GM19025 (cell line): ENCODE measurements around the gene TCN2.
"Not testable (repeated sequence)": the region's sequence is repeated elsewhere in the genome, so short reads cannot be mapped to it uniquely, and the experiment has no call there.

Experiments used
- ATAC-seq: cut with Tn5 transposase; IDR thresholded peaks from one replicate; pipeline ENCODE4 v1.9.1; 2021; ENCODE audit warnings: mild to moderate bottlenecking, low read depth, moderate library complexity; ENCODE audit not compliant: unreplicated experiment

Gene TCN2

GRCh38 chr22:30574997-30575671 lies 31.8 kb upstream of the TCN2 start:
- no peak for ATAC-seq

GRCh38 chr22:30575859-30576258 lies 31.1 kb upstream of the TCN2 start:
- ATAC-seq: no peak

- no peak for ATAC-seq
These were observed 28.5 kb upstream of the TCN2 start for GRCh38 chr22:30578481-30578880.

GRCh38 chr22:30580896-30581295 lies 26.1 kb upstream of the TCN2 start:
- ATAC-seq: no peak

- ATAC-seq: no peak
These were observed 24.9 kb upstream of the TCN2 start for GRCh38 chr22:30582051-30582450.

- no peak for ATAC-seq
These were observed 24.0 kb upstream of the TCN2 start for GRCh38 chr22:30582788-30583545.

- ATAC-seq: no peak
These were observed 22.5 kb upstream of the TCN2 start for GRCh38 chr22:30584441-30584840.

- no peak for ATAC-seq
These were observed 20.6 kb upstream of the TCN2 start for GRCh38 chr22:30586414-30586813.

- no peak for ATAC-seq
These were observed 15.8 kb upstream of the TCN2 start for GRCh38 chr22:30591191-30591587.

- ATAC-seq: peak; percentile 98
These were observed 15.2 kb upstream of the TCN2 start, which contains the start of gene PES1 for GRCh38 chr22:30591588-30592359. TSS of gene PES1 (minus strand) at chr22:30591910. CDS start at chr22:30591833, 77 bp downstream.

GRCh38 chr22:30592360-30592713 lies 14.6 kb upstream of the TCN2 start:
- ATAC-seq: not testable (repeated sequence)

GRCh38 chr22:30596199-30596598 lies 10.8 kb upstream of the TCN2 start:
- ATAC-seq: no peak

- no peak for ATAC-seq
These were observed 10.1 kb upstream of the TCN2 start for GRCh38 chr22:30596886-30597285.

GRCh38 chr22:30598986-30599385 lies 8.0 kb upstream of the TCN2 start:
- ATAC-seq: no peak

- ATAC-seq: no peak
These were observed 6.1 kb upstream of the TCN2 start for GRCh38 chr22:30600921-30601320.

GRCh38 chr22:30601464-30601863 lies 5.5 kb upstream of the TCN2 start:
- ATAC-seq: no peak

GRCh38 chr22:30602049-30602448 lies 4.9 kb upstream of the TCN2 start:
- no peak for ATAC-seq

- no peak for ATAC-seq
These were observed 3.2 kb upstream of the TCN2 start for GRCh38 chr22:30603801-30604200.

GRCh38 chr22:30604723-30605122 lies 2.3 kb upstream of the TCN2 start:
- ATAC-seq: no peak

- no peak for ATAC-seq
These were observed 1.4 kb upstream of the TCN2 start for GRCh38 chr22:30605449-30606110.
